GM18520 (cell line): ENCODE measurements around the gene ZNF12.

Source experiments
- ATAC-seq: cut with Tn5 transposase; IDR thresholded peaks from one replicate; pipeline ENCODE4 v1.9.1; 2021; ENCODE audit not compliant: unreplicated experiment

Gene ZNF12

GRCh38 chr7:6648066-6648814 is 58.5 kb downstream of the ZNF12 start:
- no peak for ATAC-seq

GRCh38 chr7:6647541-6647940 is 59.2 kb downstream of the ZNF12 start:
- ATAC-seq = no peak

GRCh38 chr7:6647080-6647479 is 59.7 kb downstream of the ZNF12 start:
- ATAC-seq = no peak

- no peak for ATAC-seq
Observed at GRCh38 chr7:6646465-6646864, 60.3 kb downstream of the ZNF12 start.

- no peak for ATAC-seq
Observed at GRCh38 chr7:6644728-6645127, 62.0 kb downstream of the ZNF12 start.

- no peak for ATAC-seq
Observed at GRCh38 chr7:6643915-6644625, 62.7 kb downstream of the ZNF12 start.

- ATAC-seq = no peak
Observed at GRCh38 chr7:6642861-6643640, 63.7 kb downstream of the ZNF12 start.

GRCh38 chr7:6642239-6642839 is 64.4 kb downstream of the ZNF12 start:
- ATAC-seq = no peak

GRCh38 chr7:6641305-6642035 is 65.3 kb downstream of the ZNF12 start:
- ATAC-seq = no peak

GRCh38 chr7:6640246-6640721 is 66.5 kb downstream of the ZNF12 start:
- no peak for ATAC-seq

GRCh38 chr7:6639627-6640026 is 67.1 kb downstream of the ZNF12 start:
- ATAC-seq = no peak

GRCh38 chr7:6639032-6639431 is 67.7 kb downstream of the ZNF12 start:
- ATAC-seq = no peak
